Activated CD4-positive, alpha-beta T cell treated with anti-CD3 and anti-CD28 coated beads for 1 hour (primary cell): ENCODE measurements around the gene TCF12.
"Not testable (repeated sequence)": the region's sequence is repeated elsewhere in the genome, so short reads cannot be mapped to it uniquely, and the experiment has no call there.

Source experiments
- DNase-seq: peaks from one replicate; pipeline ENCODE4 v3.0.0-alpha.2; 2020

The TCF12 gene

DNA sequence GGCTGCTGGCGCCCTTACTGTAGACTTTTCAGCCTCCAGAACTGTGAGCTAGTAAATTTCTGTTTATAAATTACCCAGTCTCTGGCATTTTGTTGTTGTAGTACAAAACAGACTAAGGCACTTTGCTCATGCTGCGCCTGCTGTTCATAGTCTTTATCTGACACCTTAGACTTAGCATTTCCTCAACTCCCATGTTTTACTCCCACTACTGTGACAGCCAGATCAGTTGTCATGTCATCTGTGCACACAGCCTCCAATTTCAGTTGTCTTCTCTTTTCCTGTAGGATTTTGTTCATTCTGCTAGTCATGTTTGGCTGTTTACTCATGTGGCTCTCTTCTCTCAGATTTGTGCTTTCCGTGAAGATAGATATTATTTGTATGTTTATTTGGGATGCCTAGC is 62.0 kb downstream of the TCF12 start:
- DNase-seq: no peak

DNA sequence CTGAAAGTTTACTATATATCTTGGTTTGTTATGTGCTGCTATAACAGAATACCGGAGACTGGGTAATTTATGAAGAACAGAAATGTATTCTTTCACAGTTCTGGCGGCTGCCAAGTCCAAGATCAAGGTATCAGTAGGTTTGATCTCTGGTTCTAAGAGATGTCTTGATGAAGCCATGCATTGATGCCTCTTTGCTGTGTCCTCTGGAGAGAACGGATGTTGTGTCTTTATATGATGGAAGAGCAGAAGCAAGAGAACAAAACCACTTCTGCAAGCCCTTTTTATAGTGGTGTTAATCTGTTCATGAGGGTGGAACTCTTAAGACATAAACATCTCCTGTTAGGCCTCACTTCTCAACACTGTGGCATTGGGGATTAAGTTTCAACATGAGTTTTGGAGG is 62.7 kb downstream of the TCF12 start:
- DNase-seq: no peak

DNA sequence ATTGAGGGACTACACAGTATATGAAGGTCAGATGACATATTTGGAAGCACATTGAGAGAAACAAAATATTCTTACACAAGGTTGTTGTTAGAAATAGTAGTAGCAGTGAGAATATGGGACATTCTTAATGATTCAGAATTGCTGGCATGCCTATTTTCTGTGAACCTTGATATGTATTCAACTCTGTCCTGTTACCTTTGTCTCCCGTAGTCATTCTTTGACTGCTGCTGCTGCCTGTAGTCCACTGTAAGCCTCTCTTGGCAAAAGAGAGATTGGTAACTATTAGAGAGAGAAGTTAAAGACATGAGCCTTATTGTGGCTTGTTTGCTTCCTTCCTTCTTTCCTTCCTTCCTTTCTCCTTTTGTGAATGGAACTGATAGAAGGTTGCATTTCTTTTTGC is 64.5 kb downstream of the TCF12 start:
- DNase-seq: no peak

DNA sequence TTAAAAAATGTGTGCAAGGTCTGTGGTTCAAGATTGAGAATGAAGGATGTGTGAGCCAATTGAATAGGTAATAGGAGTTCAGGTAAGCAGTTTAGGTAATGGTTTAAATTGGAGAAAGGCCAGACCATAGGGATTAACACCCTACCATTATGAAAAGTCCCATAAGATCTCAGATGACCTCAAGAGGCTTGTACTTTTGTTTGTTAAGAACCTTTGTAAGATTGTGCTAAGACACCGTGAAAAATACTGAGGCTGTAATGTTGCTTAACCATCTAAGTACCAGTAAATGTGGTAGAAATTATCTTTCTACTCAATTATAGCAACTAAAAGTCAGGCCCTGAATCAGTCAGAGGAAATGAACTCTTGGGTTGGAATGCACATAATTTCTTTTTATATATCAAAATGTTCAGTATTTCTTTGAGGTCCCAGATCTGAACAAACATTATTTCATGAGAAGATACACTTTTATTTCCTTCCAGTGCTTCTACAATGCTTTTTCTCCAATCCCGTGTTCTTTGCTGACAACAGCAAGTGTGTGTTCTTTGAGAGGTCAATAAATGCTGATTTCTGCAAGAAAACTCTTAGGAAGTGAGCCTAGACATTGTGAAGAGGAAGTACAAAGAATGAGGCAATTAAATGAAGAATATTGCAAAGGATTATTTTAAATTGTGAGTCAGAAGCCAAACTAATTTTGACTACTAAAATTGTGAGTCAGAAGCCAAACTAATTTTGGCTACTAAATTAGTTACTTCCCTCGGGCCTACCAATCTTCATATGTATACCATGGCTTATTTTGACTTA is 66.4 kb downstream of the TCF12 start:
- DNase-seq: no peak

DNA sequence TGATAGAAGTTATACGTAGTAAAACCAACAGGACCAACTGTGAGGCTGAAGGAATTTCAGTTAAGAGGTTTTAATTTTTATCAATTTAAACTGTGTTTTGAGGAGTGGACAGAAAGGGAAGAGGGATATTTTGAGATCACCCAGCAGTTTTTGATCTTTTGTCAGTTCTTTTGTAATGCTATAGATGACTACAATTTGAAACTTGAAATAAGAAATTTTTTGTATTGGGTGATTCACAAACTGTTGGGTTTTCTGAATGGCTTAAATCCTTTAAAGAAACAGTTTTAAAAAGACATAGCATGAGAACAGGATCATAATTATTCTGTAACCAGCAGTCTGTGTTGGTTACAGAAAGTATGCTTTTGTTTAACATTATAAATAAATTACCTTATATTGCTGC is 67.4 kb downstream of the TCF12 start:
- DNase-seq: no peak

DNA sequence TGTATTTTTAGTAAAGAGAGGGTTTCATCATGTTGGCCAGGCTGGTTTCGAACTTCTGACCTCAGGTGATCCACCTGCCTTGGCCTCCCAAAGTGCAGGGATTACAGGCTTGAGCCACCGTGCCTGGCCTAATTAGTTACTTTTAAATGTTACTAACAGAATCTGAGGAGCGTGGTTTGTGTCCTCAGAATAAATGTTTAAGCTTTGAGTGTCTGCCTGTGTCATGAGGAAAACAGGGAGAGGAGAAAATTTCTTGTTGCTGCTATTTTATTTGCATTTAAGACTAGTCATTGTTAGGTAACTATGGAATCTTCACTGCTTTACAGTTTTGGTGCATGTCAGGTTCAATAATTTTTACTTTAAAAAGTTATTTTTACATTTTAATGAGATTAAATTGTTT is 68.8 kb downstream of the TCF12 start:
- no peak for DNase-seq

DNA sequence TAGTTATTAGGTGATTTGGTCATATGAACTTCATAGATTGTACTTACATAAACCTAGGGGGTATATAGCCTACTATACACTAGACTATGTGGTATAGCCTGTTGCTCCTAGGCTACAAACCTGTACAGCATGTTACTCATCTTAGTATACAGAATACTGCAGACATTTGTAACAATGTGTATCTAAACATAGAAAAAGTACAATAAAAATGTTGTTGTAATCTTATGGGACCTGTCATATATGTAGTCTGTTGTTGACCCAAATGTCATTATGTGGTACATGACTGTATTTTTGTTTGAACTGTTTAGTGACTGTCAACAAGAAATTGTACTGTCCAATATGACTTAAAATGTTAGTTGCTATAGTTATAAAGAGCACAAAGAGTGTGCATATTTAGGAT is 69.8 kb downstream of the TCF12 start:
- DNase-seq: no peak

DNA sequence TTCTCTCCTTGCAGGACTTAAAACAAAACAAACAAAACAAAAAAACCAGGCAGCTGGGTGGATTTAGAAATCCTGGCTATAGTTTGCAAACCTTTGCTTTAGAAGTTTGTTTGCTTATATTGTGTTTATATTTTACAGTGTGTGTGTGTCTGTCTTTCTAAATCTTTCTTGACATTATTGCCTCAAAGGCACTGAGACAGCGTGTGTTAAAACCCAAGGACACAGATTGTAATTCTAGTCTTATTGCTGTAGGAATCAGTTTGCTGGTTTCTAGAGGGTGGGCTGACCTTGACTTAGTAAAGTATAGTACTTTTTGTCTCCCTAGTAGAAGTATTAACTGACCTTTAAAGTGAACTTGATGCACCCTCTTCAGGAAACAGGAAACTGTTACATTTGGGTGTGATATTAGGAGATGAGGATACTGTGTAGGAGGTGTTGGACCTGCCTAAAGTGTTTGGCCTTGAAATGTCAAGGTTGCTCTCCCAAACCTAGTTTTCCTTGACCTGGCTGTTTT is 71.0 kb downstream of the TCF12 start:
- DNase-seq: no peak

DNA sequence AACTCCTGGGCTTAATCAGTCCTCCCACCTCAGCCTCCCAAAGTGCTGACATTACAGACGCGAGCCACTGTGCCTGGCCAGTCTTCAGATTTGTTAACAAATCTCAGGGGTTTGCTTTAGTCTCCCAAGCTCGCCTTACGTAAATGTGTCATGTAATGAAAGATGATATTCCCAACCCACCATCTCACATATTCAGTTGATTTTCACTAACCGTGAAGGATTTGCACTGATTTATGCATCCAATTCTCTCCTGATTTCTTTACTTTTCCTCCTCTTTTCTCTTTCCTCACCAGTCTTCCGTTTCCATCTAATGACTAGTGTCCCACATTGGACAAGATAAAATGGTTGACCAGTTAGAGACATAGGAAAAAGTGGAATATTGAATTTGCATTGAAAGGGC is 72.6 kb downstream of the TCF12 start:
- DNase-seq: no peak

DNA sequence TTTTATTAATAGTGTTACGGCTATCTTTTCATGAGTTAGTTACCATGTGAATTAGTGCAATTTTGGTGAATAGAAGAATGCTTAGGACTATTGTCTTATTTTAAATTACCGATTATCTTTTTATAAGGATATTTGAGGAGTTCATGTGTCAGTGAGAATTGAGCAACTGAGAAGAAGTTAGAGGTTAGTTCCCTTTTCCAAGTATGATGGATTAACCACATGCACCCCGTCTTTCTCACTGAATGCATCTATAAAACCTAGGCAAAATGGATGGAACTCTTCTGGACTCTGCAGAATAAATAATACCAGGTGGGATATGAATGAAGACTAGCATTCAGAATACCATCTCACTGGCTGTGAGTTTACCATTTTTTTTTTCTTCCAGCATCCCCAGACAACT is 74.3 kb downstream of the TCF12 start:
- no peak for DNase-seq

DNA sequence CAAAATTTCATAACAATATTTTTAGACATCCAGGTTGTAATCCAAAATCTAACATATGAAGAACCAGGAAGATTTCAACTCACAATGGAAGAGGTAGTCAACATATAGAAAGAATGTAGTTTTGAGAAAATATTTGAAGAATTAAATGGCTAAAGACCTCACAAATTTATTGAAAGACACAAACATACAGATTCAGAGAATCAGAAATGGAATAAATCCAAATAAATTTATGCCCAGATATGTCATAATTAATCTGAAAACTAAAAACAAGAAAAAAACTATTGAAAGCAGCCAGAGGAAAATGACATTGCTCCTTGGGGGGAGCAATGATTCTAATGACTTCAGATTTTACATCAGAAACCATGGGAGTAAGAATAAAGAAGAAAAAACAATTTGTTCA is 75.8 kb downstream of the TCF12 start:
- DNase-seq: no peak

DNA sequence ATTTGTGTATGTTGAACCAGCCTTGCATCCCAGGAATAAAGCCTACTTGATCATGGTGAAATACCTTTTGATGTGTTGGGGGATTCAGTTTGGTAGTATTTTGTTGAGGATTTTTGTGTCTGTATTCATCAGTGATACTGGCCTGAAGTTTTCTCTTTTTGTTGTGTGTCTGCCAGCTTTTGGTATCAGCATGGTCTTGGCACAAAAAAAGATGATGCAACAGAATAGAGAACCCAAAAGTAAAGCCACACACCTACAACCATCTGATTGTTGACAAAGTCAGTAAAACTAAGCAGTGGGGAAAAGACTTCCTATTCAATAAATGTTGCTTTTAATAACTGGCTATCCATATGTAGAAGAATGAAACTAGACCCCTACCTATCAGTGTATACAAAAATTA is 77.6 kb downstream of the TCF12 start:
- no peak for DNase-seq

DNA sequence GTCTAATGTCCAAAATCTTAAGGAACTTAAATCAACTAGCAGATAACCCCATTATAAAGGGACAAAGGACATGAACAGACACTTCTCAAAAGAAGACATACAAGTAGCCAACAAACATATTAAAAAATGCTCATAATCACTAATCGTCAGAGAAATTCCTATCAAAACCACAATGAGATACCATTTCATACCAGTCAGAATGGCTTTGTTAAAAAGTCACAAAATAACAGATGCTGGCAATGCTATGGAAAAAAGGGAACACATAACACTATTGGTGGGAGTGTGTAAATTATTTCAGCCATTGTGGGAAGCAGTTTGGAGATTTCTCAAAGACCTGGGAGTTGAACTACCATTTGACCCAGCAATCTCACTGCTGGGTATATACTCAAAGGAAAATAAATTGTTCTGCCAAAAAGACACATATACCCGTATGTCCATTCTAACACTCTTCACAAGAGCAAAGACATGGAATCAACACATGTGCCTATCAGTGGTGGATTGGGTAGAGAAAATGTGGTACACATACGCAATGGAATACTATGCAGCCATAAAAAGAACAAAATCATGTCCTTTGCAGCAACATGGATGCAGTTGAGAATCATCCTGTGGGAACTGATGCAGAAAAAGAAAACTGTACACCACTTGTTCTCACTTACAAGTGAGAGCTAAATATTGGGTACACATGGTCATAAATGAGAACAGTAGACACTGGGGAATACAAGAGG is 78.5 kb downstream of the TCF12 start:
- DNase-seq: no peak

DNA sequence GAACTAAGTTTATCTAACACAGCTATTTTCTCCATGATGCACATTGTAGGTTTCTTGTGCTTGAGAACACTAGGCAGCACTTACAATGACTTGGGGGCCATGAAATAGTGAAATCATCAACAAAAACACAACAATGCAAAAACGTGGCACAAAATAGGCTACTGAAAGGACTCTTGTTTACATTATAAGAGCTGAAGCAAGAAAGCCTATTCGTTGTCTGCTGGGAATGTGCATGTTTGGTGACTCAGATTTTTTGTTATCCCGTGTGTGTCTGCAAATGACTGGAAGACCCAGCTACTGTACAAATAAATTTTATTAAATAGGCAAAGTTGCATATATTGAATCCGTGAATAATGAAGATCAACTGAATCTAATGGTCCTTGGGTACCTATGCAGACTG is 85.0 kb downstream of the TCF12 start:
- DNase-seq: no peak

DNA sequence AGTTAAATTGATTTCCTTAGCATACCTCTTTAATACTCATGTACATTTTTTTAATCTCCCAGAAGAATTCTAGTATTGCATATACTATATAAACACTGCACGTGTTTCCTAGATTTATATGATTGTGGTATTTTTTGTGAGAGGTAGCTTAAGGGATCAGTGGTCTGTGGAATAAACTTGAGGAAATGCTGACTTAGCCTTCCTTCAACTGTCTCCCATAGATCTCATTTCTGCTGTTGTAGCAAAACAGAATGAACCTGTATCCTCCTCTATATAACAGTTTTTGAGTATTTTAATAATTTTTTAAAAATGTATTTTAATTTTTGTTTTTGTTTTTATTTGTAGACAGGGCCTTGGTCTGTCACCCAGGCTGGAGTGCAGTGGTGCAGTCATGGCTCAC is 86.8 kb downstream of the TCF12 start:
- DNase-seq: no peak

DNA sequence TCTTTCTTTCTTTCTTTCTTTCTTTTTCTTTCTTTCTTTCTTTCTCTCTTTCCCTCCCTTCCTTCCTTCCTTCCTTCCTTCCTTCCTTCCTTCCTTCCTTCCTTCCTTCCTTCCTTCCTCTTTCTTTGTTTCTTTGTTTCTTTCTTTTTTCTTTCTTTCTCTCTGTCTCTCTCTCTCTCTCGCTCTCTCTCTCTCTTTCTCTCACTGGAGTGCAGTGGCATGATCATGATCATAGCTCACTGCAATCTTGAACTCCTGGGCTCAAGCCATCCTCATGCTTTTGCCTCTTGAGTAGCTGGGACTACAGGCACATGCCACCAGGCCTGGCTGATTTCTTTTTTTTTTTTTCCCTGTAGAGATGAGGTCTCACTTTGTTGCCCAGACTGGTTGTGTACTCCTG is 89.4 kb downstream of the TCF12 start:
- DNase-seq: not testable (repeated sequence)

DNA sequence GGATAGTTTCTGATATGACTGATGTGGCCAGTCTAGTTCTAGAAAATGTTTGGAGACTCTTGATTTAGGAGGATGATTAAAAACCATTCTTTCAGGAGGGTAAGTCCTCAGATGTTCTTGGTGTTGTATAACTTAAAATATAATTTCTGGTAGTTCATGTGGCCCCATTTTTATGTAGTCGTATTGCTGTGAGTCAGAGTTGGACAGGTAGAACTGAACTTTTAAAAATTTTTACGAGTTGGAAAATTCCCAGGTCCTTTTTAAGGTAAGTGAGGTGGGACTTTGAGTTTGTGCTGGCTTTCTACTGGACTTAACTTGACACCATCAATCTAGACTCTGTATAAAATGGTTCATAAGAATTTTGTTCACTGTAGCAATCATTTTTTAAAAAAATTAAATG is 92.3 kb downstream of the TCF12 start:
- no peak for DNase-seq

DNA sequence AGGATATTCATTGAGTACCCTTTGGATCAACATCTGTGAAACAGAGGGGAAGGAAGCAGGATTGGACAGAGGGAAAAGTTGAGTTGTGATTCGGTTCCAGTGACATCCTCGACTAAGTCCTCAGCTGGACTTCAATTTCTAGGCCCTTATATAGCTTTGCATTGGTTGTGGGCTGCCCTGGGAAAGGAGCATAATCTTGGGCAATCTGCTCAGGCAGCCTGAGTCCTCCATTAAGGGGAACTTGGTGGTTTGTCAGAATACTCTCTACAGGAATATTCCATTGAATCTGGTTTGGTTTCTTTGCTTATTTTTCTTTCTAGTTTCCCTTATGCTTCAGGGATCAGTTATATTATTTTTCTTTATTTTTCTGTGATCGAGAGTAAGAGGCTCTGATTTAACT is 94.1 kb downstream of the TCF12 start:
- DNase-seq: no peak

DNA sequence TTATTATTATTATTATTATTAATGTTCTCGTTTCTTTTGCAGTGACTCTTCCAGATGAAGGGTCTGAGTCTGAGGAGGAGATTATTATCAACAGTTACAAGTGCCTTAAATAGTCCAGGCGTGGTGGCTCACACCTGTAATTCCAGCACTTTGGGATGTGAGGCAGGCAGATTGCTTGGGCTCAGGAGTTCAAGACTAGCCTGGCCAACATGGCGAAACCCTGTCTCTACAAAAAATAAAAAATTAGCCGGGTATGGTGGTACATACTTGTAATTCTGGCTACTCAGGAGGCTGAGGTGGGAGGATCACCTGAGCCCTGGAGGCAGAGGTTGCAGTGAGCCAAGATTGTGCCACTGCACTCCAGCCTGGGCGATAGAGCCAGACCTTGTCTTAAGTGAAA is 96.5 kb downstream of the TCF12 start:
- not testable (repeated sequence) for DNase-seq

DNA sequence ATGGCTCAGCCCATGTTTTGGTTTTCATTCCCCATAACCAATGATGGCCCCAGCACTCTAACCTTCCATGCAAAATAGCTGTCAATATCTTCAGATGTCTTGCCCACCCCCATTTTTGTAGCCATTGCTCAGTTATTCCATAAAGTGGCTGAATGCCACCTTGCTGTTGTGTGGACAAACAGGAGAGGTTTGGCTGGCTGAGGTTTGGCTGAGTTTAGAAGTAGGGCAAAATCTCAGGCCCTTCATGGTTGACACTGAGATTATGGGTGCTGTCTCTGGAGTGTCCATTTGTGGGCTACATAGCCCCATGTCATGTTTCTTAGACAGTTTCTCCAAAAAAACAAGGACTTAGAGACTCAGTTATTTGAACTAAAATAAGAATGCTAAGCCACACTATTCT is 96.9 kb downstream of the TCF12 start:
- no peak for DNase-seq

DNA sequence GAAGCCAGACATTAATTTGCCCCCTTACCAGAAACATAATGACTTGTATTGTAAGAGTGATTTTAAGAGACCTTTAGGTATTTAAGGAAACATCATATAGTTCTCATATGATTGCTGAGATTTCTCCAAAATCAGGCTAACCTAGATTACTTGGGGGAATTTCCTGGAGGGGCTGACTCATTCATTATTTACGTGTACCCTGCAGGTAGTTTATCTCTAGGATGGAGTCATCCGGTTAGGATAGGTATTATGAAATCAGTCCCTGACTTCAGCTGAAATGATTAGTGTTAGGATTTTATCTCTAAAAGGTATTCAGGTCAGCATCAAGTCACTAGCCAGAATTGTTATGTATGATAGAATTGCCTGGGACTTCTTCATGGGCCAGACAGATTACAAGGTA is 97.5 kb downstream of the TCF12 start:
- DNase-seq: no peak

DNA sequence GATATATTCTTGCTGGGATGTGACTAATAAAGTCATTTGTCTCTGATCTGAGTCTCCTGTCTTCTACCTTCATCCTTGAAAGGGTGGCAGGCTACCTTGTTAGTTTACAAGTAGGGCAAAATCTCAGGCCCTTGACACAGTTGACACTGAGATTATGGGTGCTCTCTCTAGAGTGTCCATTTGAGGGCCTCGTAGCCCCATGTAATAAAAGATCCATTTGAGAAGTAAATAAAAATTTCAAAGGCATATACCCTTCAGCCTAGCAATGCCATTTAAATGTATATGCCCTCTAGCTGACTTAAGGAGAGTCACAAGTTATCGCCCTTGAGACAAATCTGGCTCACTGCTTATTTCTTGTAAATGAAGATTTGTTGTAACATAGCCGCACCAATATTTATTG is 98.6 kb downstream of the TCF12 start:
- DNase-seq: no peak

DNA sequence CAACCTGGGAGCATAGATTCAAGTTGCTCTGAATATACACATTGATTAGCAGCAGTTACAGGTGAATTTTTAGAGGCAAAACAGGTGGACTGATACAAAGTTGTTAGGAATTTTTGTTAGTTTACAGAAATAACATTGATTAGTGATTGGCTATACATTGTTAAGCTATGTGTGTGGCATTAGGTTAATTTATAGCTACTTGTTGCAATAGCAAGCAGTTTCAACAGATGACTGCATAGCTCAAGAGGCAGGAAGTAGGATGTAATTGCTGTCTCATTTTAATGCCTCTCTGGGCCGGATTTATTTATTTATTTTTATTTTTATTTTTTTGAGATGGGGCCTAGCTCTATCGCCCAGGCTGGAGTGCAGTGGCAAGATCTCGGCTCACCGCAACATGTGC is 99.7 kb downstream of the TCF12 start:
- no peak for DNase-seq

DNA sequence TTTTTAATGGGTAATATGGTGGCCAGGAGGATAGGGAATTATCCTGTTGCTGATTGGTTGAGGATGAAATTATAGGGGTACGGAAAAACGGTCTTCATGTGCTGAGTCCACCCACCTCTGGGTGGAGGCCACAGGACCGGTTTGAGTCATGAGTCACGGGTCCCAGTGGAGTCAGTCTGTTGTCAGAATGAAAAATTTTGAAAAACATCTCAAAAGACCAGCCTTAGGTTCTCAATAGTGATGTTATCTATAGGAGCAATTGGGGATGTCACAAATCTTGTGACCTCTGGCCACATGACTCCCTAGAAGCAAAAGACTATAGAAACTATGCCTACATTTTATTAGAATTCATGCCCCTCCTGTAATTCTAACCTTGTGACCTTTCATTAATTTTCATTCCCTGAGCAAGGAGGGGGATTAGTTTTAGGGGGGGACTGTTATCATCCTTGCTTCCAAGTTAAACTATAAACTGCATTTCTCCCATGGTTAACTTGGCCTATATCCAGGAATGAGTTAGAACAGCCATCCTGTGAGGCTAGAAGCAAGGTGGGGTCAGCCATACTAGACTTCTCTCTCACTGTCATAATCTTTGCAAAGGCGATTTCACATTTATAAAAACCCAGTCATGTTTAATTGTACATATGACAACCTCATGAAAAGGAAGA is 101.2 kb downstream of the TCF12 start:
- DNase-seq: no peak
